Type B pancreatic cell (in vitro differentiated cells): Measurements from ENCODE around the gene KITLG. TPM values are rescaled to one million over a fixed set of nuclear protein-coding genes. Genes with fewer than 3 reads are reported as not detected.
"Not testable (repeated sequence)": the region's sequence is repeated elsewhere in the genome, so short reads cannot be mapped to it uniquely, and the experiment has no call there.

Experiments used
- DNase-seq: peaks from one replicate; pipeline ENCODE4 v3.0.0; 2021; ENCODE audit warnings: mixed read lengths; ENCODE audit not compliant: unreplicated experiment; ENCODE audit errors: extremely low spot score
- H3K27ac Mint-ChIP-seq: 2 replicates; pipeline ENCODE4 v1.8.0; 2021; ENCODE audit warnings: mild to moderate bottlenecking, mixed read lengths
- H3K27me3 Mint-ChIP-seq: 2 replicates; pipeline ENCODE4 v1.8.0; 2021; ENCODE audit warnings: mixed read lengths
- H3K36me3 Mint-ChIP-seq: 2 replicates; pipeline ENCODE4 v1.8.0; 2021; ENCODE audit warnings: mixed read lengths
- H3K4me1 Mint-ChIP-seq: one replicate; pipeline ENCODE4 v1.8.0; 2021; ENCODE audit warnings: mixed read lengths; ENCODE audit not compliant: unreplicated experiment
- H3K4me3 Mint-ChIP-seq: 2 replicates; pipeline ENCODE4 v1.8.0; 2021; ENCODE audit warnings: mild to moderate bottlenecking, mixed read lengths
- H3K9me3 Mint-ChIP-seq: 2 replicates; pipeline ENCODE4 v1.8.0; 2021; ENCODE audit warnings: mixed read lengths
- CTCF ChIP-seq: fragments of 200-600 bp; sonication (generic); conservative IDR thresholded peaks from 2 replicates; pipeline ENCODE4 v1.5.0; 2021; ENCODE audit warnings: antibody characterized with exemption, mild to moderate bottlenecking
- long read RNA-seq: library from polyadenylated mRNA; unstranded; transcript quantifications from one replicate; pipeline ENCODE4 v2.0.0, GENCODE V29; 2020
- total RNA-seq: library from RNA; stranded (reverse); gene quantifications from 2 replicates; pipeline ENCODE4 v1.2.1, GENCODE V29; 2021; ENCODE audit warnings: low replicate concordance

Gene KITLG
- total RNA-seq, result 28.1 and 35.6 TPM in 2 replicates
- long read RNA-seq, full-length matches to known transcripts, result 20 of 49 reads
- long read RNA-seq, partial matches to known transcripts, result 7 of 49 reads
- long read RNA-seq, other reads (novel, unspliced or antisense), result 22 of 49 reads

- TF ChIP-seq CTCF, result peak; percentile 30
- no peaks in the 10 kb centered on the region for H3K36me3 Mint-ChIP-seq
- DNase-seq, result peak; percentile 84
- H3K27ac Mint-ChIP-seq, result peak within 1 kb of the TSS; percentile 87
- H3K9me3 Mint-ChIP-seq, result no peaks in the 10 kb centered on the region
- H3K4me3 Mint-ChIP-seq, result peak within 1 kb of the TSS; percentile 97
- peaks cover 22% of the 10 kb centered on the region for H3K27me3 Mint-ChIP-seq
- peaks cover 31% of the 10 kb centered on the region for H3K4me1 Mint-ChIP-seq
Measured at GRCh38 chr12:88580051-88580871, at the start of gene KITLG. TSS of gene KITLG (minus strand) at chr12:88580471. CDS start at chr12:88580278, 193 bp downstream.

- no peaks in the 10 kb centered on the region for H3K27me3 Mint-ChIP-seq
- H3K4me1 Mint-ChIP-seq, result peaks cover 17% of the 10 kb centered on the region
- H3K36me3 Mint-ChIP-seq, result no peaks in the 10 kb centered on the region
- no peaks in the 10 kb centered on the region for H3K9me3 Mint-ChIP-seq
- TF ChIP-seq CTCF, result no peak
- no peak overlapping the region for H3K4me3 Mint-ChIP-seq
- no peak for DNase-seq
- no peak overlapping the region for H3K27ac Mint-ChIP-seq
Measured at GRCh38 chr12:88628856-88629509, 48.7 kb upstream of the KITLG start.

- not testable (repeated sequence) for H3K27me3 Mint-ChIP-seq, H3K4me3 Mint-ChIP-seq, H3K9me3 Mint-ChIP-seq, H3K36me3 Mint-ChIP-seq, DNase-seq, H3K27ac Mint-ChIP-seq
- H3K4me1 Mint-ChIP-seq, result peaks cover 23% of the 10 kb centered on the region
Measured at GRCh38 chr12:88628035-88628434, 47.8 kb upstream of the KITLG start.

- DNase-seq, result no peak
- Mint-ChIP-seq H3K4me3 (no peak overlapping the region), H3K36me3 (no peaks in the 10 kb centered on the region), H3K27ac (no peak overlapping the region), H3K27me3 (no peaks in the 10 kb centered on the region), H3K4me1 (peaks cover 23% of the 10 kb centered on the region), H3K9me3 (no peaks in the 10 kb centered on the region)
- TF ChIP-seq CTCF, result no peak
Measured at GRCh38 chr12:88627501-88627900, 47.2 kb upstream of the KITLG start.

GRCh38 chr12:88625356-88625755, 45.1 kb upstream of the KITLG start:
- peaks cover 23% of the 10 kb centered on the region for H3K4me1 Mint-ChIP-seq
- no peaks in the 10 kb centered on the region for H3K27me3 Mint-ChIP-seq
- no peak overlapping the region for H3K4me3 Mint-ChIP-seq
- no peaks in the 10 kb centered on the region for H3K9me3 Mint-ChIP-seq
- TF ChIP-seq CTCF, result no peak
- H3K27ac Mint-ChIP-seq, result no peak overlapping the region
- no peaks in the 10 kb centered on the region for H3K36me3 Mint-ChIP-seq
- no peak for DNase-seq

GRCh38 chr12:88624911-88625310, 44.6 kb upstream of the KITLG start:
- Mint-ChIP-seq H3K27me3 (no peaks in the 10 kb centered on the region), H3K36me3 (no peaks in the 10 kb centered on the region), H3K9me3 (no peaks in the 10 kb centered on the region), H3K27ac (no peak overlapping the region), H3K4me1 (peaks cover 23% of the 10 kb centered on the region), H3K4me3 (no peak overlapping the region)
- no peak for DNase-seq
- TF ChIP-seq CTCF, result no peak
